Measurements from ENCODE around the gene MAST4.

GRCh38 chr5:66680804-66681203 lies 84.6 kb downstream of the MAST4 start:
- TF ChIP-seq CTCF (optimal IDR thresholded peaks at IDR 0.05 in 1 of 3, IDR thresholded peaks at IDR 0.05 in 1 of 3, conservative IDR thresholded peaks at IDR 0.05 in 1 of 3; ENCODE audit: extremely low read depth in 1 of 3, insufficient read depth in 2 of 3, low read length in 3 of 3) = peak in 1 of 3 experiments; percentile 14
- TF ChIP-seq EZH2 (IDR thresholded peaks at IDR 0.05; ENCODE audit: low read length) = no peak

All from keratinocyte (primary cell).